Endothelial cell of umbilical vein (primary cell): ENCODE data around the gene PRRC2B. TPM values are rescaled to one million over a fixed set of nuclear protein-coding genes. Genes with fewer than 3 reads are reported as not detected.

Experiments used
- BruUV-seq: library from RNA; stranded (reverse); fragments of 400-500 nt; replicated peaks from 2 replicates; lab custom pipeline; 2021; lab: Mats Ljungman, UMichigan
- CTCF ChIA-PET: fragments of 300-600, 350-600 bp; sonication (Branson Sonifier 250); formaldehyde crosslinking; loops from one replicate; lab custom pipeline; 2021; ENCODE audit warnings: antibody characterized with exemption, inconsistent platforms; lab: Charles Lee
- POLR2A ChIA-PET: fragments of 300-600, 350-600 bp; sonication (Branson Sonifier 250); formaldehyde crosslinking; loops from one replicate; lab custom pipeline; 2021; ENCODE audit warnings: antibody characterized with exemption, inconsistent platforms; lab: Charles Lee
- DNase-seq: peaks from one replicate; pipeline ENCODE4 v3.0.0-alpha.2; 2011; ENCODE audit warnings: low read depth, low spot score
- FAIRE-seq: peaks from 2 replicates; lab custom pipeline; 2011; peaks lifted over from hg19 to GRCh38; lab: Jason Lieb, UNC
- H2AFZ ChIP-seq: 2 replicates; pipeline ENCODE4 v1.6.0; 2012; ENCODE audit warnings: low read depth, low read length, control low read depth, inconsistent platforms
- H3K27ac ChIP-seq: 2 replicates; pipeline ENCODE4 v1.5.1; 2011; ENCODE audit warnings: low read depth, mild to moderate bottlenecking, control low read depth, low read length, moderate library complexity; ENCODE audit not compliant: insufficient read depth
- H3K27me3 ChIP-seq, 2 experiments: 2 replicates each; pipeline versions ENCODE4 v1.6.0 to v1.6.1; 2011; ENCODE audit warnings: low read length in 2 of 2, mixed read lengths in 1 of 2; ENCODE audit not compliant: control insufficient read depth in 2 of 2, insufficient read depth in 2 of 2
- H3K36me3 ChIP-seq, 2 experiments: 2 replicates in 1 of 2; 3 replicates in 1 of 2; pipeline ENCODE4 v1.5.1; 2011; ENCODE audit warnings: low read length in 2 of 2, mild to moderate bottlenecking in 1 of 2, moderate library complexity in 1 of 2; ENCODE audit not compliant: control insufficient read depth in 2 of 2, insufficient read depth in 2 of 2; ENCODE audit errors: extremely low read depth in 1 of 2
- H3K4me1 ChIP-seq: 3 replicates; pipeline ENCODE4 v1.5.1; 2011; ENCODE audit warnings: mild to moderate bottlenecking, low read length; ENCODE audit not compliant: control insufficient read depth, insufficient read depth; ENCODE audit errors: extremely low read depth
- H3K4me2 ChIP-seq: 2 replicates; pipeline ENCODE4 v1.6.1; 2011; ENCODE audit warnings: low read length, control low read depth, mixed read lengths; ENCODE audit not compliant: insufficient read depth
- H3K4me3 ChIP-seq, 3 experiments: fragments of 200-600 bp in 1 of 3; sonication (generic), shearing (Covaris generic) in 1 of 3; replicated peaks in 1 of 3; 2 replicates each; pipeline ENCODE4 v1.5.1; 2011 to 2016; ENCODE audit warnings: control low read depth in 3 of 3, low read length in 3 of 3, mild to moderate bottlenecking in 2 of 3, inconsistent platforms in 1 of 3, low read depth in 1 of 3, moderate library complexity in 1 of 3; ENCODE audit not compliant: insufficient read depth in 1 of 3
- H3K79me2 ChIP-seq: 2 replicates; pipeline ENCODE4 v1.6.0; 2012; ENCODE audit warnings: low read length, inconsistent platforms; ENCODE audit not compliant: control insufficient read depth, insufficient read depth
- H3K9ac ChIP-seq: replicated peaks from 2 replicates; pipeline ENCODE3; 2011; ENCODE audit warnings: low read length, control low read depth; ENCODE audit not compliant: insufficient read depth; ENCODE audit errors: extremely low read depth
- H3K9me1 ChIP-seq: replicated peaks from 3 replicates; pipeline ENCODE4 v1.6.0; 2011; ENCODE audit warnings: mild to moderate bottlenecking, low read length; ENCODE audit not compliant: control insufficient read depth, insufficient read depth; ENCODE audit errors: extremely low read depth
- H3K9me3 ChIP-seq: replicated peaks from 2 replicates; pipeline ENCODE4 v1.5.1; 2012; ENCODE audit warnings: low read length, inconsistent platforms; ENCODE audit not compliant: control insufficient read depth, insufficient read depth
- H4K20me1 ChIP-seq: replicated peaks from 2 replicates; pipeline ENCODE3; 2011; ENCODE audit warnings: mild to moderate bottlenecking, low read length; ENCODE audit not compliant: control insufficient read depth, insufficient read depth; ENCODE audit errors: extremely low read depth
- CTCF ChIP-seq, 2 donors: IDR thresholded peaks; 1 replicate in 1 of 2; 2 replicates in 1 of 2; pipeline ENCODE4 v1.5.1; 2011; ENCODE audit warnings: low read length in 2 of 2, mild to moderate bottlenecking in 2 of 2, moderate library complexity in 2 of 2, control low read depth in 1 of 2, inconsistent platforms in 1 of 2, low read depth in 1 of 2; ENCODE audit not compliant: insufficient read depth in 1 of 2; ENCODE audit errors: extremely low read depth in 1 of 2
- EZH2 ChIP-seq: IDR thresholded peaks from 2 replicates; pipeline ENCODE4 v1.6.1; 2012; ENCODE audit warnings: borderline replicate concordance, low read depth, mild to moderate bottlenecking, moderate library complexity, low read length, inconsistent platforms; ENCODE audit not compliant: severe bottlenecking
- FOS ChIP-seq: IDR thresholded peaks from 2 replicates; pipeline ENCODE4 v1.6.1; 2011; ENCODE audit warnings: mild to moderate bottlenecking, low read length, moderate library complexity, borderline replicate concordance; ENCODE audit not compliant: insufficient read depth
- GATA2 ChIP-seq: IDR thresholded peaks from 2 replicates; pipeline ENCODE4 v1.7.0; 2011; ENCODE audit warnings: low read depth, mild to moderate bottlenecking, moderate library complexity, mixed read lengths, low read length; ENCODE audit not compliant: insufficient read length, insufficient read depth
- JUN ChIP-seq: IDR thresholded peaks from 2 replicates; pipeline ENCODE4 v1.6.1; 2011; ENCODE audit warnings: borderline replicate concordance, low read depth; ENCODE audit not compliant: insufficient read length, insufficient read depth
- MAX ChIP-seq: IDR thresholded peaks from 2 replicates; pipeline ENCODE4 v1.6.1; 2011; ENCODE audit not compliant: insufficient read depth, insufficient read length
- MYC ChIP-seq: IDR thresholded peaks from one replicate; pipeline ENCODE4 v1.6.1; 2011; ENCODE audit warnings: mild to moderate bottlenecking, low read depth, low read length
- POLR2A ChIP-seq: IDR thresholded peaks from 2 replicates; pipeline ENCODE4 v1.6.1; 2012; ENCODE audit warnings: low read depth, mild to moderate bottlenecking, control low read depth, low read length
- POLR2AphosphoS5 ChIP-seq: IDR thresholded peaks from 2 replicates; pipeline ENCODE4 v1.6.1; 2012; ENCODE audit warnings: low read depth, mild to moderate bottlenecking, control low read depth, low read length, moderate library complexity; ENCODE audit not compliant: insufficient read depth
- dilution Hi-C: fragments of 300-500 bp; cut with MboI; formaldehyde crosslinking; loops from one replicate; pipeline ENCODE4 v1.15.0; 2019; ENCODE audit warnings: low sequenced_read_pairs; ENCODE audit not compliant: extremely low pct_ligation_motif_present
- intact Hi-C: fragments of 100-400 bp; cut with micrococcal nuclease; formaldehyde crosslinking; loops from one replicate; pipeline ENCODE4 v1.10.0; 2022
- polyA plus RNA-seq, 4 experiments: library from polyadenylated mRNA; depleted of rRNA in 3 of 4; stranded (reverse) in 3 of 4; unstranded in 1 of 4; fragments of >200 nt; gene quantifications; 2 replicates each; pipeline versions ENCODE4 v1.2.1 to v1.2.3, GENCODE V29; 2011 to 2012; ENCODE audit warnings: missing spikeins in 1 of 4
- total RNA-seq: library from RNA; stranded (reverse); gene quantifications from 2 replicates; pipeline ENCODE4 v1.2.3, GENCODE V29; 2021

PRRC2B gene
- total and polyA plus RNA-seq, 2 donors (not counting 3 experiments of a cell fraction or from before 2014, with no cell fraction given) = 35.6 to 256 TPM

DNA sequence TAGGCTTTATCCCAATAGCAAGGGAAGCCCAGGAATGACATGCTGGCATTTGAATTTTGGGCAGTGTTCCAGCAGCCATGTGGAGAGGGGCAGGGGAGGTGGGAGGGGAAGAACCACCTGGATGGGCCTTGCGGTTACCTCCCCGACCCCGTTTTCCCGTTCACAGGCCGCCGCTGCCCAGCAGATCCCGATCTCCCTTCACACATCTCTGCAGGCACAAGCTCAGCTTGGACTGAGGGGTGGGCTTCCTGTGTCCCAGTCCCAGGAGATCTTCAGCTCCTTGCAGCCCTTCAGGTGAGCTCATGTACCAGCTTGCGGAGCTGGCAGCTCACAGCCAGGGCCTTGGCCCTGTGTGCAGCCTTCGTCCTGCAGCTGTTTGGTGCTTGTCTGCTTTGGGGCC lies 93.1 kb downstream of the PRRC2B start:
- ChIA-PET POLR2A (no interaction called here), CTCF (no interaction called here)
- intact Hi-C loops = no loop called here
- dilution Hi-C loops = no loop called here
- Histone ChIP-seq H2AFZ (no peak overlapping the region), H4K20me1 (no peaks in the 10 kb centered on the region), H3K79me2 (peaks cover 3% of the 10 kb centered on the region), H3K27ac (no peak overlapping the region), H3K27me3 (no peaks in the 10 kb centered on the region), H3K4me2 (no peak overlapping the region), H3K4me3 (no peak overlapping the region), H3K4me1 (no peaks in the 10 kb centered on the region), H3K9ac (no peak overlapping the region), H3K9me1 (no peaks in the 10 kb centered on the region), H3K36me3 (peaks cover 39 to 93% of the 10 kb centered on the region in 2 experiments), H3K9me3 (no peaks in the 10 kb centered on the region)
- no TSS peak for BruUV-seq
- no peak for FAIRE-seq
- TF ChIP-seq POLR2AphosphoS5 (no peak), MYC (no peak), CTCF (IDR thresholded peaks at IDR 0.05; ENCODE audit: extremely low read depth in 1 of 2, insufficient read depth in 1 of 2, low read depth in 1 of 2, low read length in 2 of 2) (no peak), POLR2A (no peak)
- no peak for DNase-seq

DNA sequence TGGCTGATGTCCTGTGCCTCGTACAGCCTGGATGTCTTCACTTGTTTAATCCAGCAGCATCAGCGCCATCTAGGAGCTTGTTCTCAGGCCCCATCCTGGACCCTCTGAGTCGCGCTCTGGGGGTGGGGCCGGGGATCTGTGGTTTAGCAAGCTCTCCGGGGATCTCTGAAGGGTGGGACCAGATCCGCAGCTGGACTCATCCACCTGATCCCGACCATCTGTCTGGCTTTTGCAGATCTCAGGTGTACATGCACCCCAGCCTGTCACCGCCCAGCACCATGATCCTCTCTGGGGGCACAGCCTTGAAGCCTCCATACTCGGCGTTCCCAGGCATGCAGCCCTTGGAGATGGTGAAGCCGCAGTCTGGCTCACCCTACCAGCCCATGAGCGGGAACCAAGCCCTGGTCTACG lies 93.7 kb downstream of the PRRC2B start:
- H2AFZ ChIP-seq = no peak overlapping the region
- no peaks in the 10 kb centered on the region for H3K27me3 ChIP-seq
- H3K9me3 ChIP-seq = no peaks in the 10 kb centered on the region
- dilution Hi-C loops (no loop called here), intact Hi-C loops (no loop called here)
- TF ChIP-seq MYC (no peak), CTCF (IDR thresholded peaks at IDR 0.05; ENCODE audit: extremely low read depth in 1 of 2, insufficient read depth in 1 of 2, low read depth in 1 of 2, low read length in 2 of 2) (no peak), MAX (no peak), JUN (no peak), POLR2AphosphoS5 (no peak), EZH2 (no peak), POLR2A (no peak), FOS (no peak), GATA2 (no peak)
- H3K4me2 ChIP-seq = no peak overlapping the region
- DNase-seq (no peak), FAIRE-seq (no peak)
- peaks cover 3% of the 10 kb centered on the region for H3K79me2 ChIP-seq
- H3K9me1 ChIP-seq = no peaks in the 10 kb centered on the region
- H3K9ac ChIP-seq = no peak overlapping the region
- POLR2A ChIA-PET = no interaction called here
- no peak overlapping the region for H3K27ac ChIP-seq
- BruUV-seq = no TSS peak
- H4K20me1 ChIP-seq = no peaks in the 10 kb centered on the region
- H3K36me3 ChIP-seq = peaks cover 44 to 95% of the 10 kb centered on the region in 2 experiments
- CTCF ChIA-PET = no interaction called here
- H3K4me3 ChIP-seq = no peak overlapping the region
- no peaks in the 10 kb centered on the region for H3K4me1 ChIP-seq
